HG03460 (cell line): Measurements from ENCODE around the gene DPYD.
"Not testable (repeated sequence)": the region's sequence is repeated elsewhere in the genome, so short reads cannot be mapped to it uniquely, and the experiment has no call there.

Experiments
- ATAC-seq: cut with Tn5 transposase; IDR thresholded peaks from one replicate; pipeline ENCODE4 v1.9.1; 2021; ENCODE audit not compliant: unreplicated experiment

DPYD gene

GRCh38 chr1:97382206-97382605 is 538.6 kb downstream of the DPYD start:
- no peak for ATAC-seq

- no peak for ATAC-seq
Observed at GRCh38 chr1:97379387-97380075, 541.3 kb downstream of the DPYD start.

GRCh38 chr1:97378596-97378995 is 542.2 kb downstream of the DPYD start:
- no peak for ATAC-seq

GRCh38 chr1:97377432-97378034 is 543.3 kb downstream of the DPYD start:
- ATAC-seq = no peak

- ATAC-seq = no peak
Observed at GRCh38 chr1:97373000-97373399, 547.8 kb downstream of the DPYD start.

- no peak for ATAC-seq
Observed at GRCh38 chr1:97372531-97372930, 548.3 kb downstream of the DPYD start.

GRCh38 chr1:97368296-97368695 is 552.5 kb downstream of the DPYD start:
- no peak for ATAC-seq

- no peak for ATAC-seq
Observed at GRCh38 chr1:97366984-97367383, 553.9 kb downstream of the DPYD start.

GRCh38 chr1:97365026-97365425 is 555.8 kb downstream of the DPYD start:
- ATAC-seq = no peak

GRCh38 chr1:97364086-97364485 is 556.7 kb downstream of the DPYD start:
- no peak for ATAC-seq

- ATAC-seq = no peak
Observed at GRCh38 chr1:97356309-97356708, 564.5 kb downstream of the DPYD start.

GRCh38 chr1:97352936-97353382 is 567.9 kb downstream of the DPYD start:
- no peak for ATAC-seq

- no peak for ATAC-seq
Observed at GRCh38 chr1:97351846-97352245, 569.0 kb downstream of the DPYD start.

GRCh38 chr1:97350662-97351061 is 570.2 kb downstream of the DPYD start:
- no peak for ATAC-seq

GRCh38 chr1:97350241-97350640 is 570.6 kb downstream of the DPYD start:
- ATAC-seq = no peak

- not testable (repeated sequence) for ATAC-seq
Observed at GRCh38 chr1:97349794-97350193, 571.0 kb downstream of the DPYD start.

GRCh38 chr1:97348599-97349265 is 572.1 kb downstream of the DPYD start:
- ATAC-seq = no peak

- ATAC-seq = no peak
Observed at GRCh38 chr1:97340951-97341350, 579.9 kb downstream of the DPYD start.

GRCh38 chr1:97338347-97338746 is 582.5 kb downstream of the DPYD start:
- ATAC-seq = no peak

GRCh38 chr1:97337250-97338030 is 583.4 kb downstream of the DPYD start:
- ATAC-seq = no peak

- no peak for ATAC-seq
Observed at GRCh38 chr1:97334454-97334853, 586.4 kb downstream of the DPYD start.
